ENCODE data around the gene HP1BP3. TPM values are rescaled to one million over a fixed set of nuclear protein-coding genes. Genes with fewer than 3 reads are reported as not detected.

HP1BP3 gene
- total RNA-seq, 4 donors from 2014 or later, result 108 to 342 (median 206) TPM

DNA sequence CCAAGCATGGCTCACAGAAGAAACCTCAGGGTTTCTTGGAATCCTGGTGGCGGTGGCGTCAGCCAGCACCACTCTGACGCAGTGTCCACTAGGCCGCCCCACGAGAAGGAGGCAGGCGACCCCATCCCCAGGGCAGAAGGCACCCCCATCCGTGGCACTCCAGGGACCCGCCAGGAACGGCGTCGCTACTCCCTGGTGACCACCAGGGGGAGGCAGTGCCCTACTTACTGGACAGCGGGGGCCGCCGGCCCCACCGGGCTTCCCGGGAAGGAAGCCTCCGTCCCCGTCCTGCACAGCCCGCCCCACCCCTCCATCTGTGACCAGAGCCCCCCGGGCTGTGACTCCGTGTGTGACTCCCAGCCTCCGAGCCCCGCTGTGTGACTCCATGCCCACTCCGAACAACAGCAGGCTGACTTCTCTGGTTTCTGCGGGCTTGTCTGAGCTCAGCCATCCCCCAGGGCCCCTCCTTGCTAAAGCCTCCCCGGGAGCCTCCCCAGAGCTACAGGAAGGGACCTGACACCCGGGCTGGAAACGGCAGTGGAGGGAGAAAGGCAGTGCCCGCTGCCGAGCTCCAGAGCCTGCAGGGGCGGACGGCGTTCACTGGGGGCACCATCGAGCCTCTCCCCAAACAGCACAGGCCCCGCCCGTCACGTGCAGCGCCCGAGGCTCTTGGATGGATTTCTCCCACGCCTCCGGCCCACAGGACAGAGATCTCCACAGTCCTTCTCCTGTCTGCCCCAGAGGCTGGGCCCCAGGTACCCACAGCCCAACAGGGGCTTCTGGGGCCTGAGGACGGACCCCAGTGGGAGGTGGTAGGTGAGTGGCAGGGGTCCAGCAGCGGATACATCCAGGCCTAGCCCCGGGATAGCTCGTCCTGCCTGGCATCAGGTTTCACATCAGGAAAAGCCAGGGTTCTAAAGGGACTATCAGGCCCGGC is 90.4 kb downstream of the HP1BP3 start:
- Histone ChIP-seq H3K36me3 (no peaks in the 10 kb centered on the region), H3K4me1 (peaks cover 3 to 5% of the 10 kb centered on the region in 2 donors), H3K4me3 (peak overlapping the region; percentile 51 to 56), H3K27ac (peak overlapping the region; percentile 92 to 95), H3K27me3 (no peaks in the 10 kb centered on the region), H3K9me3 (no peaks in the 10 kb centered on the region)
- TF ChIP-seq, protein P1, sequence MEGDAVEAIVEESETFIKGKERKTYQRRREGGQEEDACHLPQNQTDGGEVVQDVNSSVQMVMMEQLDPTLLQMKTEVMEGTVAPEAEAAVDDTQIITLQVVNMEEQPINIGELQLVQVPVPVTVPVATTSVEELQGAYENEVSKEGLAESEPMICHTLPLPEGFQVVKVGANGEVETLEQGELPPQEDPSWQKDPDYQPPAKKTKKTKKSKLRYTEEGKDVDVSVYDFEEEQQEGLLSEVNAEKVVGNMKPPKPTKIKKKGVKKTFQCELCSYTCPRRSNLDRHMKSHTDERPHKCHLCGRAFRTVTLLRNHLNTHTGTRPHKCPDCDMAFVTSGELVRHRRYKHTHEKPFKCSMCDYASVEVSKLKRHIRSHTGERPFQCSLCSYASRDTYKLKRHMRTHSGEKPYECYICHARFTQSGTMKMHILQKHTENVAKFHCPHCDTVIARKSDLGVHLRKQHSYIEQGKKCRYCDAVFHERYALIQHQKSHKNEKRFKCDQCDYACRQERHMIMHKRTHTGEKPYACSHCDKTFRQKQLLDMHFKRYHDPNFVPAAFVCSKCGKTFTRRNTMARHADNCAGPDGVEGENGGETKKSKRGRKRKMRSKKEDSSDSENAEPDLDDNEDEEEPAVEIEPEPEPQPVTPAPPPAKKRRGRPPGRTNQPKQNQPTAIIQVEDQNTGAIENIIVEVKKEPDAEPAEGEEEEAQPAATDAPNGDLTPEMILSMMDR (IDR thresholded peaks at IDR 0.05), result peak; percentile 77 to 94 (median 89)
- TF ChIP-seq POLR2A (IDR thresholded peaks at IDR 0.05), result peak in 1 of 2 donors; percentile 44
- DNase-seq, result peak; percentile 91 to 92
- intact Hi-C loops (cut with DNase I; ENCODE audit: low total_unique reads), result loop anchor here (5.0 kb wide), 1 partner anchor 501 kb away; no protein-coding TSS in a partner anchor

DNA sequence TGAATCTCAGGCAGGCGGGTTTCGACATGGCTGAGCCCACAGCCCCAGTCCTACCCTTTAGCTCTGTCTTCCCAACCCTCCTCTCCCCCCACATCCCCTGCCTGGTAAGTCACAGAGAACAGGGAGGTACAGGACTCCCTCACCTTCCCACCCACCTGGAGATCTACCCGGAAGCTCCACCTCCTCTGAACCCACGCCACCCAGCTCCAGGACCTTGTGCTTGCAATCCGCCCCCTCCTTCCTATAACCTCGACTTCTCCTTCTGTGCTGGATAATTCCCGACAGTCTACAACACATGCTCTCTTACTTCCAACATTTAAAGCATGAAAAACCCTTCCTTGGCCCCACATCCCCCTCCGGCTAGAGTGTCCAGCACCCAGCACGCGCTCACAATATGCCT is 91.6 kb downstream of the HP1BP3 start:
- H3K27ac ChIP-seq, result no peak overlapping the region
- H3K27me3 ChIP-seq, result no peaks in the 10 kb centered on the region
- peaks cover 3 to 5% of the 10 kb centered on the region in 2 donors for H3K4me1 ChIP-seq
- H3K36me3 ChIP-seq, result no peaks in the 10 kb centered on the region
- H3K4me3 ChIP-seq, result no peak overlapping the region
- DNase-seq, result no peak
- H3K9me3 ChIP-seq, result no peaks in the 10 kb centered on the region
- no peak for TF ChIP-seq POLR2A (IDR thresholded peaks at IDR 0.05)
- TF ChIP-seq, protein P1 (IDR thresholded peaks at IDR 0.05), result no peak
- intact Hi-C loops (cut with DNase I; ENCODE audit: low total_unique reads), result loop anchor here (5.0 kb wide), 1 partner anchor 502 kb away; no protein-coding TSS in a partner anchor

DNA sequence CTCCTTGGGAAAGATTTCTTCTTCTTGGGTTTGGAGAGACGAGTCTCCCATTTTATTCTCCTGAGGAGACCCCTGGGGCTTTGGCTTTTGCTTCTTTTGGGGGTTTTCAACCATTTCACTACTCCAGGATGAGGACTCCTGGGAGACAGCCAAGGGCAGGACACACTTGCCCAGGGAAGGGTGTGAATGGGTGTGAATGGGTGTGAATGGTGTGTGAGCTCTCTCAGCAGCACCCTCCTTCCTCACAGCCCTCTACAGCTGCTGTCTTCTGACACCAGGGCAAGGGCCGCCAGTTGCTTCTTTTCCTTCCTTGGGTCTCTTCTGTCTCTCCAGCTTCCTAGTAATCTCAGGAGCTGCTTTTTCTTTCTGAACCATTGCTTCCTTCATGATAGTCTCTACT is 93.5 kb downstream of the HP1BP3 start:
- Histone ChIP-seq H3K36me3 (no peaks in the 10 kb centered on the region), H3K27me3 (no peaks in the 10 kb centered on the region), H3K9me3 (no peaks in the 10 kb centered on the region), H3K27ac (no peak overlapping the region), H3K4me1 (peaks cover 3 to 5% of the 10 kb centered on the region in 2 donors), H3K4me3 (no peak overlapping the region)
- no peak for DNase-seq
- no peak for TF ChIP-seq POLR2A (IDR thresholded peaks at IDR 0.05)
- TF ChIP-seq, protein P1 (IDR thresholded peaks at IDR 0.05), result no peak
- intact Hi-C loops (cut with DNase I; ENCODE audit: low total_unique reads), result no loop called here

Other genes with a start within 250 kb of the HP1BP3 start
- 1 to 10 TPM in 3 of 4 donors, not detected in 1; 1.5 to 2.3 (median 2.2) TPM for gene FAM43B, start 234.7 kb downstream of the HP1BP3 start, total RNA-seq
- gene CDA, start 198.2 kb downstream of the HP1BP3 start, total RNA-seq, result 10 to 100 TPM in 1 of 4 donors, 1 to 10 TPM in 3; 2.3 to 12.2 (median 5.0) TPM
- 10 to 100 TPM; 55.6 to 67.4 (median 62.8) TPM for gene PINK1, start 153.8 kb downstream of the HP1BP3 start, total RNA-seq
- 100 to 1,000 TPM; 101 to 236 (median 123) TPM for gene DDOST, start 125.9 kb downstream of the HP1BP3 start, total RNA-seq
- 1 to 10 TPM in 2 of 4 donors, under 1 TPM in 1, not detected in 1; 0.77 to 6.3 (median 4.9) TPM for gene KIF17, start 69.3 kb downstream of the HP1BP3 start, total RNA-seq
- gene SH2D5, start 54.6 kb downstream of the HP1BP3 start, total RNA-seq, result under 1 TPM in 1 of 4 donors, not detected in 3; 0.55 TPM